ENCODE measurements around the gene MYO7A. TPM values are rescaled to one million over a fixed set of nuclear protein-coding genes. Genes with fewer than 3 reads are reported as not detected.
A peak's percentile ranks its signal among the peaks of the same experiment; 100 is the strongest.

MYO7A gene
- total RNA-seq, 4 donors from 2014 or later, result 2.0 to 18.2 (median 6.6) TPM

DNA sequence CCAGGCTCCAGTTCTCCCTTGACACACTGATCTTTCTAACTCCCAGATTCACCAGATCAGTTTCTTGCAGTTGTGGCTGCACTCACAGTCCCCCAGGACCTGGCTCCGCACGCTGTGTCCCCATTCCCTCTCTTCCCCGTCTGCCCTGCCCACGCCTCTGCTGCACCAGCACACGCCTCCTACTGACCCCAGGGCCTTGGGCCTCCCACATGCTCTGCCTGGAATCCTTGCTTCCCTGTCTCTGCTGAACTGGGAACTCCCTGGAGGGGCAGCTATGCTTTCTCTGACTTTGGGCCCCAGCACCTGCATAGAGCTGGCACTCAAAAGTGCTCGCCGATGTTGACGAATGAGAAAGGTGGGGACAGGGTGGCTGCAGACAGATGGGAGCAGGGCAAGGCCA, 68.9 kb downstream of the MYO7A start:
- H3K36me3 ChIP-seq, result no peaks in the 10 kb centered on the region
- H3K4me1 ChIP-seq, result no peaks in the 10 kb centered on the region
- no peaks in the 10 kb centered on the region for H3K9me3 ChIP-seq
- TF ChIP-seq, protein P1, sequence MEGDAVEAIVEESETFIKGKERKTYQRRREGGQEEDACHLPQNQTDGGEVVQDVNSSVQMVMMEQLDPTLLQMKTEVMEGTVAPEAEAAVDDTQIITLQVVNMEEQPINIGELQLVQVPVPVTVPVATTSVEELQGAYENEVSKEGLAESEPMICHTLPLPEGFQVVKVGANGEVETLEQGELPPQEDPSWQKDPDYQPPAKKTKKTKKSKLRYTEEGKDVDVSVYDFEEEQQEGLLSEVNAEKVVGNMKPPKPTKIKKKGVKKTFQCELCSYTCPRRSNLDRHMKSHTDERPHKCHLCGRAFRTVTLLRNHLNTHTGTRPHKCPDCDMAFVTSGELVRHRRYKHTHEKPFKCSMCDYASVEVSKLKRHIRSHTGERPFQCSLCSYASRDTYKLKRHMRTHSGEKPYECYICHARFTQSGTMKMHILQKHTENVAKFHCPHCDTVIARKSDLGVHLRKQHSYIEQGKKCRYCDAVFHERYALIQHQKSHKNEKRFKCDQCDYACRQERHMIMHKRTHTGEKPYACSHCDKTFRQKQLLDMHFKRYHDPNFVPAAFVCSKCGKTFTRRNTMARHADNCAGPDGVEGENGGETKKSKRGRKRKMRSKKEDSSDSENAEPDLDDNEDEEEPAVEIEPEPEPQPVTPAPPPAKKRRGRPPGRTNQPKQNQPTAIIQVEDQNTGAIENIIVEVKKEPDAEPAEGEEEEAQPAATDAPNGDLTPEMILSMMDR (IDR thresholded peaks at IDR 0.05), result no peak
- TF ChIP-seq POLR2A (IDR thresholded peaks at IDR 0.05), result no peak
- no peaks in the 10 kb centered on the region for H3K27me3 ChIP-seq
- no peak for DNase-seq
- intact Hi-C loops (cut with DNase I; ENCODE audit: low total_unique reads), result no loop called here
- H3K4me3 ChIP-seq, result no peak overlapping the region
- no peak overlapping the region for H3K27ac ChIP-seq

- no peaks in the 10 kb centered on the region for H3K36me3 ChIP-seq
- no peaks in the 10 kb centered on the region for H3K4me1 ChIP-seq
- no peaks in the 10 kb centered on the region for H3K9me3 ChIP-seq
- DNase-seq, result peak in 1 of 2 donors; percentile 5
- intact Hi-C loops (cut with DNase I; ENCODE audit: low total_unique reads), result no loop called here
- H3K27ac ChIP-seq, result no peak overlapping the region
- H3K4me3 ChIP-seq, result no peak overlapping the region
- no peaks in the 10 kb centered on the region for H3K27me3 ChIP-seq
- TF ChIP-seq POLR2A (IDR thresholded peaks at IDR 0.05), result no peak
- TF ChIP-seq, protein P1 (IDR thresholded peaks at IDR 0.05), result no peak
Observed at GRCh38 chr11:77197626-77198320, 69.7 kb downstream of the MYO7A start.

GRCh38 chr11:77198440-77198849, 70.4 kb downstream of the MYO7A start:
- no peaks in the 10 kb centered on the region for H3K27me3 ChIP-seq
- H3K27ac ChIP-seq, result no peak overlapping the region
- intact Hi-C loops (cut with DNase I; ENCODE audit: low total_unique reads), result no loop called here
- no peak overlapping the region for H3K4me3 ChIP-seq
- no peaks in the 10 kb centered on the region for H3K36me3 ChIP-seq
- no peaks in the 10 kb centered on the region for H3K4me1 ChIP-seq
- TF ChIP-seq, protein P1 (IDR thresholded peaks at IDR 0.05), result no peak
- no peak for TF ChIP-seq POLR2A (IDR thresholded peaks at IDR 0.05)
- H3K9me3 ChIP-seq, result no peaks in the 10 kb centered on the region
- peak; percentile 6 to 8 for DNase-seq

DNA sequence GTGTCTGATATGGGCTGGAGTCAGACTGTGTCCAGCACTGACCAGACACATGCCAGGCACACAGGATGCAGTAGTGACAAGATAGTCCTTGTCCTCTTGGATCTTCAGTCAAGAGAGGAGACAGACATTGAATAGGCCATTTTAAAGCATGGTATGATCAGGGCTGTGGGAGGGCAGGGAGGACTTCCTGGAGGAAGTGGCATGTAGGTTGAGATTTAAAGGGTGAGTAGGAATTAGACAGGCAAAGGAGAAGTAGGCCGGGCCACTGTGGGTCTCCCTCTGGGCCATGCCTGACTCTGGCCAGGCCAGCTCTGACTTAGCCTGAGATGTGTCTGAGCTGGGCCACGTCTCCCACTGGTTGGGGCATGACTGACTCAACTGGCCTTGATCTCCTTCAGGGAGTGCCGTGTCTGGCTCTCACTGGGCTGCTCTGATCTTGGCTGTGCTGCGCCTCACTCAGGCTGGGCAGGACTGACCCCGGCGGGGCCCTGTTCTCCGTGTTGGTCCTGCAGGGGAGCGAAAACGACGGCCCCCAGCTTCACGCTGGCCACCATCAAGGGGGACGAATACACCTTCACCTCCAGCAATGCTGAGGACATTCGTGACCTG, 71.2 kb downstream of the MYO7A start:
- Histone ChIP-seq H3K36me3 (no peaks in the 10 kb centered on the region), H3K4me1 (no peaks in the 10 kb centered on the region), H3K9me3 (no peaks in the 10 kb centered on the region), H3K4me3 (no peak overlapping the region), H3K27me3 (no peaks in the 10 kb centered on the region), H3K27ac (no peak overlapping the region)
- intact Hi-C loops (cut with DNase I; ENCODE audit: low total_unique reads), result no loop called here
- DNase-seq, result peak; percentile 5 to 6
- TF ChIP-seq, protein P1 (IDR thresholded peaks at IDR 0.05), result no peak
- no peak for TF ChIP-seq POLR2A (IDR thresholded peaks at IDR 0.05)
